GM12878 (cell line): ENCODE data around the gene NTN1.

Source experiments
- BCLAF1 ChIP-seq: fragments of 450-650 bp; IDR thresholded peaks from 2 replicates; pipeline ENCODE4 v1.6.1; 2017; ENCODE audit warnings: antibody characterized with exemption, mild to moderate bottlenecking, moderate library complexity
- NFIC ChIP-seq: IDR thresholded peaks from 2 replicates; pipeline ENCODE4 v1.6.1; 2012; ENCODE audit warnings: low read depth, mild to moderate bottlenecking, inconsistent platforms, low read length, moderate library complexity
- PAX8 ChIP-seq: fragments of 450-650 bp; IDR thresholded peaks from 2 replicates; pipeline ENCODE4 v1.6.1; 2017; ENCODE audit warnings: mild to moderate bottlenecking, moderate library complexity
- PKNOX1 ChIP-seq: fragments of 450-650 bp; IDR thresholded peaks from 2 replicates; pipeline ENCODE4 v1.6.1; 2016; ENCODE audit warnings: mild to moderate bottlenecking
- POLR2A ChIP-seq: IDR thresholded peaks from 2 replicates; pipeline ENCODE4 v1.6.1; 2011; ENCODE audit warnings: low read depth, mild to moderate bottlenecking, low read length
- REST ChIP-seq: IDR thresholded peaks from 2 replicates; pipeline ENCODE4 v1.6.1; 2012; ENCODE audit warnings: mild to moderate bottlenecking, low read depth, low read length
- STAT3 ChIP-seq: IDR thresholded peaks from 2 replicates; pipeline ENCODE4 v1.6.1; 2011; ENCODE audit warnings: low read depth, low read length, improper control_type of control experiment

GRCh38 chr17:9138161-9138717, 116.9 kb downstream of the NTN1 start:
- TF ChIP-seq PAX8 (no peak), BCLAF1 (no peak), REST (no peak), POLR2A (no peak), PKNOX1 (no peak), NFIC (no peak), STAT3 (no peak)
